Psoas muscle (tissue), 8 donors: ENCODE measurements around the gene S100Z. TPM values are rescaled to one million over a fixed set of nuclear protein-coding genes. Genes with fewer than 3 reads are reported as not detected.
"Not testable (repeated sequence)": the region's sequence is repeated elsewhere in the genome, so short reads cannot be mapped to it uniquely, and the experiment has no call there.

Experiments used
- ATAC-seq, 4 donors: fragments of 200-7000 bp; cut with Tn5 transposase; one replicate each; pipeline ENCODE4 v1.9.1; 2020; ENCODE audit warnings: moderate library complexity in 3 of 4, mild to moderate bottlenecking in 2 of 4
- DNase-seq, 2 donors: peaks; one replicate each; pipeline ENCODE4 v3.0.0-alpha.2; 2020
- H3K27ac ChIP-seq: fragments of 200-600 bp; one replicate; pipeline ENCODE4 v1.8.0; 2022
- H3K27me3 ChIP-seq, 3 donors: fragments of 200-600 bp in 1 of 3; one replicate each; pipeline versions ENCODE4 v1.6.1 to v1.8.0; 2013 to 2022; ENCODE audit warnings: low read length in 2 of 3, mild to moderate bottlenecking in 2 of 3, moderate library complexity in 1 of 3; ENCODE audit not compliant: insufficient read depth in 3 of 3
- H3K36me3 ChIP-seq, 2 donors: fragments of 200-600 bp in 1 of 2; one replicate each; pipeline versions ENCODE4 v1.6.1 to v1.8.0; 2013 to 2022; ENCODE audit warnings: low read depth in 1 of 2, mild to moderate bottlenecking in 1 of 2, moderate library complexity in 1 of 2; ENCODE audit not compliant: insufficient read depth in 1 of 2
- H3K4me1 ChIP-seq: fragments of 200-600 bp; one replicate; pipeline ENCODE4 v1.8.0; 2022
- H3K4me3 ChIP-seq: fragments of 200-600 bp; one replicate; pipeline ENCODE4 v1.8.0; 2022; ENCODE audit warnings: mild to moderate bottlenecking
- H3K9me3 ChIP-seq: fragments of 200-600 bp; one replicate; pipeline ENCODE4 v1.8.0; 2022
- CTCF ChIP-seq: fragments of 200-600 bp; IDR thresholded peaks from one replicate; pipeline ENCODE4 v1.8.0; 2022; ENCODE audit warnings: antibody characterized with exemption
- WGBS, 3 donors: extraction: QIAGEN DNeasy Blood & Tissue Kit; methylation state at CpG; one replicate each; pipeline versions ENCODE4 v1.1.6 to v1.1.7; 2013; 5-methylcytosine and 5-hydroxymethylcytosine counted together
- intact Hi-C, 2 donors: fragments of 100-400 bp; cut with DNase I; formaldehyde crosslinking; loops; one replicate each; pipeline versions ENCODE4 v1.11.0 to v1.14.2; 2022
- polyA plus RNA-seq, 3 donors: library from polyadenylated mRNA; stranded (reverse); fragments of 200-250 nt; gene quantifications; one replicate each; pipeline ENCODE4 v1.2.3, GENCODE V29; 2013
- total RNA-seq, 4 donors: library from RNA; stranded (reverse); fragmentation: NEBNext Ultra II Directional in 2 of 4; extraction: Animal tissue kit (Norgen Biotek cat#: 25700) in 2 of 4; gene quantifications; one replicate each; pipeline versions ENCODE4 v1.2.1 to v1.2.4, GENCODE V29; 2021 to 2023
- donor health status: healthy with polysubstance abuse.
- donor health status: DM: no; HTN: no; CAD: no; lungs with moderate emphysema.
- donor health status: Bipolar disorder and iron deficiency.
- donor health status: healthy.
- donor health status: DM: yes; HTN: yes; CAD: no.
- donor health status: DM: no; HTN: no; CAD: no.
- donor health status: DM: no; HTN: no; CAD: no.
- donor health status: DM: yes; HTN: yes; CAD: no.

S100Z gene
- total and polyA plus RNA-seq, 7 donors, result 0.09 TPM; not detected in 6

- Histone ChIP-seq H3K36me3 (no peaks in the 10 kb centered on the region), H3K4me3 (no peak overlapping the region), H3K4me1 (no peaks in the 10 kb centered on the region), H3K27me3 (no peaks in the 10 kb centered on the region), H3K27ac (no peak overlapping the region), H3K9me3 (no peaks in the 10 kb centered on the region)
- ATAC-seq (no peak), DNase-seq (no peak)
- TF ChIP-seq CTCF, result no peak
- intact Hi-C loops, result no loop called here
- 95 to 97% (median 95%) methylated on average over 6 of the region's 6 CpGs for WGBS, 3 donors
Measured at GRCh38 chr5:76810236-76810635, 39.6 kb upstream of the S100Z start.

- ATAC-seq, result no peak
- WGBS, 3 donors, result 91 to 98% (median 97%) methylated on average over 5 of the region's 5 CpGs
Measured at GRCh38 chr5:76811214-76811613, 38.6 kb upstream of the S100Z start.

GRCh38 chr5:76812209-76812608, 37.6 kb upstream of the S100Z start:
- WGBS, 3 donors, result 97% methylated on average over 15 to 32 of the region's 32 CpGs
- H3K27me3 ChIP-seq, H3K4me1 ChIP-seq, DNase-seq, H3K36me3 ChIP-seq, H3K27ac ChIP-seq, ATAC-seq, H3K4me3 ChIP-seq, intact Hi-C loops, H3K9me3 ChIP-seq: not testable (repeated sequence)

More at GRCh38 chr5:76811214-76811613, 38.6 kb upstream of the S100Z start:
- DNase-seq, result no peak
- TF ChIP-seq CTCF, result no peak
- Histone ChIP-seq H3K36me3 (no peaks in the 10 kb centered on the region), H3K27ac (no peak overlapping the region), H3K27me3 (no peaks in the 10 kb centered on the region), H3K9me3 (no peaks in the 10 kb centered on the region), H3K4me1 (no peaks in the 10 kb centered on the region), H3K4me3 (no peak overlapping the region)
- intact Hi-C loops, result no loop called here

GRCh38 chr5:76813982-76814562, 35.7 kb upstream of the S100Z start:
- peaks cover 0 to 17% (median 4%) of the 10 kb centered on the region in 3 donors for H3K27me3 ChIP-seq
- intact Hi-C loops, result no loop called here
- ATAC-seq, result no peak
- H3K4me3 ChIP-seq, result no peak overlapping the region
- no peak for TF ChIP-seq CTCF
- H3K27ac ChIP-seq, result no peak overlapping the region
- no peaks in the 10 kb centered on the region for H3K4me1 ChIP-seq
- no peak for DNase-seq
- WGBS, 3 donors, result 89 to 92% (median 90%) methylated on average over 4 of the region's 4 CpGs
- no peaks in the 10 kb centered on the region for H3K36me3 ChIP-seq
- no peaks in the 10 kb centered on the region for H3K9me3 ChIP-seq

- H3K4me1 ChIP-seq, result no peaks in the 10 kb centered on the region
- H3K27ac ChIP-seq, result no peak overlapping the region
- no peaks in the 10 kb centered on the region for H3K36me3 ChIP-seq
- no peak for ATAC-seq
- no peaks in the 10 kb centered on the region for H3K9me3 ChIP-seq
- no peak for TF ChIP-seq CTCF
- H3K27me3 ChIP-seq, result peaks cover 0 to 32% (median 11%) of the 10 kb centered on the region in 3 donors
- intact Hi-C loops, result no loop called here
- H3K4me3 ChIP-seq, result no peak overlapping the region
- DNase-seq, result no peak
- WGBS, 3 donors, result 75 to 82% (median 80%) methylated on average over 3 of the region's 3 CpGs
Measured at GRCh38 chr5:76816110-76816831, 33.5 kb upstream of the S100Z start.
